Upper lobe of right lung (tissue), 1 donor: ENCODE measurements around the gene CORO1C. TPM values are rescaled to one million over a fixed set of nuclear protein-coding genes. Genes with fewer than 3 reads are reported as not detected.
A peak's percentile ranks its signal among the peaks of the same experiment; 100 is the strongest.

Experiments used
- ATAC-seq: fragments of 200-7000 bp; cut with Tn5 transposase; one replicate; pipeline ENCODE4 v1.9.1; 2020; ENCODE audit warnings: mild to moderate bottlenecking, moderate library complexity
- DNase-seq: peaks from one replicate; pipeline ENCODE4 v3.0.0-alpha.2; 2020
- H3K27ac ChIP-seq: fragments of 200-600 bp; one replicate; pipeline ENCODE4 v1.8.0; 2022
- H3K27me3 ChIP-seq: fragments of 200-600 bp; one replicate; pipeline ENCODE4 v1.8.0; 2022; ENCODE audit warnings: mild to moderate bottlenecking
- H3K36me3 ChIP-seq: fragments of 200-600 bp; one replicate; pipeline ENCODE4 v1.8.0; 2022
- H3K4me1 ChIP-seq: fragments of 200-600 bp; one replicate; pipeline ENCODE4 v1.8.0; 2022
- H3K4me3 ChIP-seq: fragments of 200-600 bp; one replicate; pipeline ENCODE4 v1.8.0; 2022; ENCODE audit warnings: mild to moderate bottlenecking
- H3K9me3 ChIP-seq: fragments of 200-600 bp; one replicate; pipeline ENCODE4 v1.8.0; 2022
- intact Hi-C: fragments of 100-400 bp; cut with DNase I; formaldehyde crosslinking; loops from one replicate; pipeline ENCODE4 v1.11.0; 2022
- total RNA-seq: library from RNA; stranded (reverse); fragmentation: NEBNext Ultra II Directional; extraction: Animal tissue kit (Norgen Biotek cat#: 25700); gene quantifications from one replicate; pipeline ENCODE4 v1.2.1, GENCODE V29; 2021
- TF ChIP-seq, protein P1 (sequence below): fragments of 200-600 bp; IDR thresholded peaks from one replicate; pipeline ENCODE4 v1.8.0; 2022; ENCODE audit warnings: antibody characterized with exemption
- donor health status: DM: no; HTN: yes; CAD: no; lungs with severe emphysema.

Gene CORO1C
- total RNA-seq, 1 donor from 2014 or later = 257 TPM

DNA sequence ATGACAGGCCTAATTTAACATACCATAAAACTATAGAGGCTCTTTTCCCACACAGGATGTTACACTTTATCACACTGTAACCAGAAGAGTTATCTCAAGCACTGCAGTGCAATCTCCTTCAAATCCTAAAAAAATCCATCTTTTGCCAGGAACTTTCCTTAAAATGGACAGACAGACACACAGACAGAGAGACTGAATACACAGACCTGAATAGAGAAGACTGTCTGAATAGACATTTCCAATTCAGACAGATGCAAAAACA is 6.5 kb downstream of the CORO1C start:
- H3K27ac ChIP-seq = peak overlapping the region; percentile 28

GRCh38 chr12:108724054-108724889 is 7.0 kb downstream of the CORO1C start:
- Histone ChIP-seq H3K4me1 (peaks cover 59% of the 10 kb centered on the region), H3K9me3 (no peaks in the 10 kb centered on the region), H3K27ac (peak overlapping the region; percentile 63), H3K36me3 (no peaks in the 10 kb centered on the region), H3K27me3 (no peaks in the 10 kb centered on the region), H3K4me3 (no peak overlapping the region)
- DNase-seq (no peak), ATAC-seq (peak; percentile 86)
- intact Hi-C loops = no loop called here
- TF ChIP-seq, protein P1, sequence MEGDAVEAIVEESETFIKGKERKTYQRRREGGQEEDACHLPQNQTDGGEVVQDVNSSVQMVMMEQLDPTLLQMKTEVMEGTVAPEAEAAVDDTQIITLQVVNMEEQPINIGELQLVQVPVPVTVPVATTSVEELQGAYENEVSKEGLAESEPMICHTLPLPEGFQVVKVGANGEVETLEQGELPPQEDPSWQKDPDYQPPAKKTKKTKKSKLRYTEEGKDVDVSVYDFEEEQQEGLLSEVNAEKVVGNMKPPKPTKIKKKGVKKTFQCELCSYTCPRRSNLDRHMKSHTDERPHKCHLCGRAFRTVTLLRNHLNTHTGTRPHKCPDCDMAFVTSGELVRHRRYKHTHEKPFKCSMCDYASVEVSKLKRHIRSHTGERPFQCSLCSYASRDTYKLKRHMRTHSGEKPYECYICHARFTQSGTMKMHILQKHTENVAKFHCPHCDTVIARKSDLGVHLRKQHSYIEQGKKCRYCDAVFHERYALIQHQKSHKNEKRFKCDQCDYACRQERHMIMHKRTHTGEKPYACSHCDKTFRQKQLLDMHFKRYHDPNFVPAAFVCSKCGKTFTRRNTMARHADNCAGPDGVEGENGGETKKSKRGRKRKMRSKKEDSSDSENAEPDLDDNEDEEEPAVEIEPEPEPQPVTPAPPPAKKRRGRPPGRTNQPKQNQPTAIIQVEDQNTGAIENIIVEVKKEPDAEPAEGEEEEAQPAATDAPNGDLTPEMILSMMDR = no peak

More for the DNA sequence above, 6.5 kb downstream of the CORO1C start:
- intact Hi-C loops = no loop called here
- Histone ChIP-seq H3K4me3 (no peak overlapping the region), H3K27me3 (no peaks in the 10 kb centered on the region), H3K4me1 (peaks cover 62% of the 10 kb centered on the region), H3K36me3 (no peaks in the 10 kb centered on the region), H3K9me3 (no peaks in the 10 kb centered on the region)
- DNase-seq = no peak
- no peak for ATAC-seq
- TF ChIP-seq, protein P1 = no peak

GRCh38 chr12:108722992-108723766 is 8.1 kb downstream of the CORO1C start:
- H3K4me1 ChIP-seq = peaks cover 57% of the 10 kb centered on the region
- no peaks in the 10 kb centered on the region for H3K36me3 ChIP-seq
- peak overlapping the region; percentile 63 for H3K27ac ChIP-seq
- no peak overlapping the region for H3K4me3 ChIP-seq
- DNase-seq = no peak
- intact Hi-C loops = no loop called here
- H3K27me3 ChIP-seq = no peaks in the 10 kb centered on the region
- H3K9me3 ChIP-seq = no peaks in the 10 kb centered on the region
- TF ChIP-seq, protein P1 = no peak
- peak; percentile 77 for ATAC-seq

- Histone ChIP-seq H3K4me1 (peaks cover 57% of the 10 kb centered on the region), H3K9me3 (no peaks in the 10 kb centered on the region), H3K4me3 (no peak overlapping the region), H3K27me3 (no peaks in the 10 kb centered on the region), H3K36me3 (no peaks in the 10 kb centered on the region), H3K27ac (peak overlapping the region; percentile 63)
- no peak for ATAC-seq
- no peak for DNase-seq
- intact Hi-C loops = no loop called here
- TF ChIP-seq, protein P1 = no peak
Measured at GRCh38 chr12:108722463-108722862, 8.9 kb downstream of the CORO1C start.

- intact Hi-C loops = no loop called here
- Histone ChIP-seq H3K4me1 (peaks cover 57% of the 10 kb centered on the region), H3K9me3 (no peaks in the 10 kb centered on the region), H3K27me3 (no peaks in the 10 kb centered on the region), H3K36me3 (peaks cover 4% of the 10 kb centered on the region), H3K27ac (peak overlapping the region; percentile 63), H3K4me3 (no peak overlapping the region)
- ATAC-seq = no peak
- TF ChIP-seq, protein P1 = no peak
- no peak for DNase-seq
Measured at GRCh38 chr12:108721824-108722223, 9.5 kb downstream of the CORO1C start.
